WTC11 (cell line): ENCODE measurements around the gene ATP6V1F. TPM values are rescaled to one million over a fixed set of nuclear protein-coding genes. Genes with fewer than 3 reads are reported as not detected.

ENCODE experiments used
- ATF2 ChIP-seq: sonication (generic); formaldehyde crosslinking; IDR thresholded peaks from 2 replicates; pipeline ENCODE4 v1.8.1; 2022; ENCODE audit warnings: low read depth, missing genetic modification reagents, borderline replicate concordance
- CDX4 ChIP-seq: fragments of 250-450 bp; sonication (Bioruptor Pico); IDR thresholded peaks from 2 replicates; pipeline ENCODE4 v1.9.0; 2021; ENCODE audit warnings: moderate library complexity, mild to moderate bottlenecking, inconsistent platforms, borderline replicate concordance
- CREB1 ChIP-seq: sonication (generic); formaldehyde crosslinking; IDR thresholded peaks from 2 replicates; pipeline ENCODE4 v1.8.0; 2023; ENCODE audit warnings: mild to moderate bottlenecking, missing genetic modification reagents
- CTCF ChIP-seq: fragments of 200-600 bp; IDR thresholded peaks from 2 replicates; pipeline ENCODE4 v1.8.0; 2022; ENCODE audit warnings: antibody characterized with exemption
- E2F5 ChIP-seq: sonication (generic); formaldehyde crosslinking; IDR thresholded peaks from 2 replicates; pipeline ENCODE4 v1.8.1; 2022; ENCODE audit warnings: mild to moderate bottlenecking, moderate library complexity, missing genetic modification reagents
- ELF4 ChIP-seq: sonication (generic); formaldehyde crosslinking; IDR thresholded peaks from 2 replicates; pipeline ENCODE4 v1.8.1; 2022; ENCODE audit warnings: low read depth, mild to moderate bottlenecking, moderate library complexity, missing genetic modification reagents
- ETV6 ChIP-seq: sonication (generic); formaldehyde crosslinking; IDR thresholded peaks from 2 replicates; pipeline ENCODE4 v1.8.1; 2022; ENCODE audit warnings: mild to moderate bottlenecking, missing genetic modification reagents
- FOXK1 ChIP-seq: sonication (generic); formaldehyde crosslinking; IDR thresholded peaks from 2 replicates; pipeline ENCODE4 v1.8.0; 2022; ENCODE audit warnings: mild to moderate bottlenecking, moderate library complexity, missing genetic modification reagents
- HMGA2 ChIP-seq: fragments of 250-450 bp; sonication (Bioruptor Pico); IDR thresholded peaks from 2 replicates; pipeline ENCODE4 v1.4.0; 2021; ENCODE audit warnings: mild to moderate bottlenecking, moderate library complexity
- MAX ChIP-seq: sonication (generic); formaldehyde crosslinking; IDR thresholded peaks from 2 replicates; pipeline ENCODE4 v1.8.0; 2022; ENCODE audit warnings: mild to moderate bottlenecking, missing genetic modification reagents
- MYBL2 ChIP-seq: sonication (generic); formaldehyde crosslinking; IDR thresholded peaks from 2 replicates; pipeline ENCODE4 v1.8.1; 2023; ENCODE audit warnings: mild to moderate bottlenecking, moderate library complexity, missing genetic modification reagents
- NFATC4 ChIP-seq: fragments of 250-450 bp; sonication (Bioruptor Pico); IDR thresholded peaks from 2 replicates; pipeline ENCODE4 v1.9.0; 2021; ENCODE audit warnings: mild to moderate bottlenecking
- NR2C2 ChIP-seq: sonication (generic); formaldehyde crosslinking; IDR thresholded peaks from 2 replicates; pipeline ENCODE4 v1.8.0; 2022; ENCODE audit warnings: mild to moderate bottlenecking, missing genetic modification reagents
- NR3C1 ChIP-seq: sonication (generic); formaldehyde crosslinking; conservative IDR thresholded peaks from 2 replicates; pipeline ENCODE4 v1.8.1; 2023; ENCODE audit warnings: low read depth, mild to moderate bottlenecking, missing genetic modification reagents
- RELA ChIP-seq: sonication (generic); formaldehyde crosslinking; IDR thresholded peaks from 2 replicates; pipeline ENCODE4 v1.8.1; 2022; ENCODE audit warnings: missing genetic modification reagents, mild to moderate bottlenecking, borderline replicate concordance
- RORB ChIP-seq: fragments of 250-450 bp; sonication (Bioruptor Pico); IDR thresholded peaks from 2 replicates; pipeline ENCODE4 v1.9.0; 2021; ENCODE audit warnings: mild to moderate bottlenecking
- TEAD1 ChIP-seq: sonication (generic); formaldehyde crosslinking; IDR thresholded peaks from 2 replicates; pipeline ENCODE4 v1.8.0; 2022; ENCODE audit warnings: mild to moderate bottlenecking, missing genetic modification reagents
- TEAD4 ChIP-seq: sonication (generic); formaldehyde crosslinking; IDR thresholded peaks from 2 replicates; pipeline ENCODE4 v1.8.0; 2022; ENCODE audit warnings: mild to moderate bottlenecking, missing genetic modification reagents
- TP53 ChIP-seq: sonication (generic); formaldehyde crosslinking; IDR thresholded peaks from 2 replicates; pipeline ENCODE4 v1.8.1; 2023; ENCODE audit warnings: mild to moderate bottlenecking, missing genetic modification reagents
- ZBTB21 ChIP-seq: sonication (generic); formaldehyde crosslinking; IDR thresholded peaks from 2 replicates; pipeline ENCODE4 v1.8.1; 2023; ENCODE audit warnings: mild to moderate bottlenecking, missing genetic modification reagents, borderline replicate concordance
- ZNF263 ChIP-seq: sonication (generic); formaldehyde crosslinking; IDR thresholded peaks from 2 replicates; pipeline ENCODE4 v1.8.1; 2022; ENCODE audit warnings: low read depth, mild to moderate bottlenecking, moderate library complexity, missing genetic modification reagents
- ZNF317 ChIP-seq: sonication (generic); formaldehyde crosslinking; IDR thresholded peaks from 2 replicates; pipeline ENCODE4 v1.8.1; 2023; ENCODE audit warnings: low read depth, mild to moderate bottlenecking, moderate library complexity, missing genetic modification reagents, borderline replicate concordance
- ZNF396 ChIP-seq: fragments of 250-450 bp; sonication (Bioruptor Pico); IDR thresholded peaks from 2 replicates; pipeline ENCODE4 v1.8.0; 2021; ENCODE audit warnings: mild to moderate bottlenecking, moderate library complexity, borderline replicate concordance
- ZNF423 ChIP-seq: fragments of 250-450 bp; sonication (Bioruptor Pico); IDR thresholded peaks from 2 replicates; pipeline ENCODE4 v2.1.2; 2022; ENCODE audit warnings: mild to moderate bottlenecking, moderate library complexity
- ZNF425 ChIP-seq: fragments of 250-450 bp; sonication (Bioruptor Pico); conservative IDR thresholded peaks from 2 replicates; pipeline ENCODE4 v1.9.0; 2021; ENCODE audit warnings: mild to moderate bottlenecking
- ZNF512 ChIP-seq: sonication (generic); formaldehyde crosslinking; IDR thresholded peaks from 2 replicates; pipeline ENCODE4 v1.8.1; 2022; ENCODE audit warnings: missing genetic modification reagents, borderline replicate concordance
- ZNF671 ChIP-seq: fragments of 250-450 bp; sonication (Bioruptor Pico); IDR thresholded peaks from 2 replicates; pipeline ENCODE4 v1.8.0; 2021; ENCODE audit warnings: mild to moderate bottlenecking
- ZSCAN18 ChIP-seq: fragments of 250-450 bp; sonication (Bioruptor Pico); IDR thresholded peaks from 2 replicates; pipeline ENCODE4 v2.1.2; 2022; ENCODE audit warnings: mild to moderate bottlenecking, moderate library complexity
- total RNA-seq: library from RNA; stranded (reverse); gene quantifications from 3 replicates; pipeline ENCODE4 v1.2.3, GENCODE V29; 2021

Gene ATP6V1F
- total RNA-seq, 1 experiment from 2014 or later, result 117 TPM

- no peak; the same call in 1 of the 2 replicates for TF ChIP-seq E2F5 (CRISPR knock-in tag)
- no peak for TF ChIP-seq NFATC4 (CRISPR knock-in tag)
- TF ChIP-seq ETV6 (CRISPR knock-in tag), result peak; percentile 95
- TF ChIP-seq RELA (CRISPR knock-in tag), result no peak
- TF ChIP-seq HMGA2 (CRISPR knock-in tag), result no peak
- peak; percentile 87; the same call in 1 of the 2 replicates for TF ChIP-seq CREB1 (CRISPR knock-in tag)
- no peak for TF ChIP-seq TP53 (CRISPR knock-in tag)
- peak; percentile 63; the same call in 1 of the 2 replicates for TF ChIP-seq ZNF263 (CRISPR knock-in tag)
- TF ChIP-seq ATF2, result no peak
- peak; percentile 46 for TF ChIP-seq MYBL2 (CRISPR knock-in tag)
- TF ChIP-seq TEAD4 (CRISPR knock-in tag), result peak; percentile 78; the same call in 1 of the 2 replicates
- no peak for TF ChIP-seq CDX4 (CRISPR knock-in tag)
- no peak for TF ChIP-seq ZNF423 (CRISPR knock-in tag)
- TF ChIP-seq NR3C1 (CRISPR knock-in tag), result no peak
- peak; percentile 96 for TF ChIP-seq TEAD1 (CRISPR knock-in tag)
- no peak for TF ChIP-seq ZNF425 (CRISPR knock-in tag)
- 0 out of 2 replicates have a peak, but pooled peaks have one; percentile 46 for TF ChIP-seq ELF4 (CRISPR knock-in tag)
- peak; percentile 96 for TF ChIP-seq MAX
- TF ChIP-seq RORB (CRISPR knock-in tag), result no peak
- peak; percentile 86 for TF ChIP-seq FOXK1 (CRISPR knock-in tag)
- TF ChIP-seq ZNF671, result no peak
- no peak for TF ChIP-seq CTCF
- TF ChIP-seq ZNF512 (CRISPR knock-in tag), result no peak
- no peak for TF ChIP-seq ZNF396
- TF ChIP-seq NR2C2 (CRISPR knock-in tag), result 0 out of 2 replicates have a peak, but pooled peaks have one; percentile 26
- no peak for TF ChIP-seq ZSCAN18 (CRISPR knock-in tag)
- TF ChIP-seq ZBTB21 (CRISPR knock-in tag), result no peak
- TF ChIP-seq ZNF317 (CRISPR knock-in tag), result 0 out of 2 replicates have a peak, but pooled peaks have one; percentile 48
Measured at GRCh38 chr7:128830231-128831177, 32.2 kb upstream of the ATP6V1F start, which contains the start of gene FLNC (continued).
